ELF-1 (cell line): ENCODE results near the gene BRD7.
A peak's percentile ranks its signal among the peaks of the same experiment; 100 is the strongest.

Experiments
- DNase-seq: peaks from one replicate; pipeline ENCODE4 v3.0.0-alpha.2; 2016; ENCODE audit warnings: low read depth, low spot score

BRD7 gene

DNA sequence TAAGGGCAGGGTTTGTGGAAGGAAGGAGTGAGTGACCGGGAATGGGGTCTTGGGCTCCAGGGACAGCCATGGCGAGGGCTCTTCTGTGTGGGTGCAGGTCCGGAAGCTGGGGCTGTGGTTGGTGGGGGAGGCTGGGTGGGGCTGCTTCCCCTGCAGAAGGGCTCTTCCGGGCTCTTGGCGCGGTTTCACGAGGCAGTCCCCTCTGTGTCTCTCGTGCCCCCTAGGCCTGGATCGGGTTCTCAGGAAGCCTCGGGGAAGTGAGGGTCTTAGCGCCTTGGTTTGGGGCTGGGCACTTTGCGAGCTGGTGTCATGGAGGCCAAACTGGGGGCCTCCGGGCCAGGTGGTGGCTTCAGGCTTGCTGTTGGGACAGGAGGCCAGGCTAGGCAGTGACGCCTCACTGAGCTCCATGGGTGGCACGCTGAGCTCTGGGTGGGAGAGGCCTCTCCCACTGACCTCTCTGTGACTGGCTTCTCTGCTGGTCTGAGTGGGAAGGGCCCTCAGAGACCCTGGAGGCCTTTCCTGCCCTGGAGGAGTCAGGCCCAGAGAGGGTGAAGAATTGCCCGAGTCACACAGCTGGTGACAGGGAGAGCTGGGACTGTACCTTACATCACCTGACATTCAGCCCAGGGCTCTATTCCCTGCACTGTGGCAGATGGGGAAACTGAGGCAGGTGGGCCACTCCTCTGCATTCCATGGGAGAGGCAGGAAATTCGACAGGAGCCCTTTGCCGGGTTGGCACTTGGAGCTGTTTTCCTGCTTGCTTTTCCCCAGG is 94.3 kb downstream of the BRD7 start:
- DNase-seq = no peak

DNA sequence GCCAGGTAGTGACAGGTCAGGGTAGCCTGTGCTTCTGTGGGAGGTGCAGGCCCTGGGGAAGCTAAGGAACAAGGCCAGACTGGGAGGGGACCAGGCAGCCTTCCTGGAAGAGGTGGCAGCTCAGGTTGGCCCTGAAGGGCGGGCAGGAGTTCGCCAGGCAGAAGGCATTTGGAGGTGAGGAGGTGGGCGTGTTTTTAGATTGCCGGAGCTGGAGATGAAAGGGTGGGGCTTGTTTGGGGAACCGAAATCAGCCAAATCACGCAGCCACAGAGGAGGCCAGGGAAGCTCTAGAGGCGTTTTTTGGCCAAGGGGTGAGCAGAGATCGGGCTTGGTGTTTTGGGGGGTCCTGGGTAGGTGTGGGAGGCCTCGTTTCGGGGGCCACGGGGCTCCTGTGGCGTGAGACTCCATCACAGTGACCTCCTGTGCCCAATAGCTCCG is 94.9 kb downstream of the BRD7 start:
- no peak for DNase-seq

DNA sequence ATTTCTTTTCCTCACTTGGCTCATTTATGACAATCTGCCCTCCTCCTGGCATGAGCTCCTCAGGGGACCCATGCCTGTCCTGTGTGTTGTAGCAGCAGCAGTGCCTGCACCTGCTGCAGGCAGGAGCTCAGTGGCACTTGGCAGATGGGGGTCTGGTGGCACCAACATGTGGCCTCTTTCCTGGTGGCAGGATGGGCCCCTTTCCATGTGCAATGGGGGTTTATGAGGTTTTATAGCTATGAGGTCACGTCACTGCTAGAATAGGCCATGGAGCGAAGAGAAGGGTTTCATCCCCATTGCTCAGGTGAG is 95.5 kb downstream of the BRD7 start:
- DNase-seq = no peak

DNA sequence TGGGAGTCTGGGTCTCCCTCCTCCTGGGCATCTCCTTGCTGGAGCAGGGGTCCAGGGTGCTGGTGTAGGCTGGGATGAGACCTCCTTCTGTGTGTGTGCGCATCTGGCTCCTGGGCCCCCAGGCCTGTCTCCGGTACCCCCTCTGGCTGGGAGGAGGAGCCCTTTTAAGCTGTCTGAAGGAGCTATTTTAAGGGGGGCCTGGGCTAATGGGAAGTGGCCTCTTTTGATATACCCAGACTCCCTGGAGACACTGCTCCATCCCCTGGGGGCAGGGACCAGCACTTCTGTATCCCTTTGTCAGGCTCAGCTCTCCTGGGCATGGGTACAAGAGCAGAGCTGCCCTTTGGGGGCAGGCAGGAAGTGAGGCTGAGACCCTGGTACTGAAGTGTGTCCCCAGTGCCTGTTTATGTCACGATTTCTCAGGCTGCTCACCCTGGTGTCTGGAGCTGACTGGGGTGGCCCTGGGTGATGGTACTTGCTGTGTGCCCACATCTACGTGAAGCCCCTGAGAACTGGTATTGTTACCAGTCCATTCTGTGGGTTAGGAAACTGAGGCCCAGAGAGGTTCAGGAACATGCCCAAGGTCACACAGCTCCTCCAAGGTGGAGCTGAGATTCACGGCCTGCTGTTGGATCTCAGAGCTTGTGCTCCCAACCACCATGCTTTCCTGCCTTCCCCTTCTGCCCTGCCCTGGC is 96.0 kb downstream of the BRD7 start:
- no peak for DNase-seq

DNA sequence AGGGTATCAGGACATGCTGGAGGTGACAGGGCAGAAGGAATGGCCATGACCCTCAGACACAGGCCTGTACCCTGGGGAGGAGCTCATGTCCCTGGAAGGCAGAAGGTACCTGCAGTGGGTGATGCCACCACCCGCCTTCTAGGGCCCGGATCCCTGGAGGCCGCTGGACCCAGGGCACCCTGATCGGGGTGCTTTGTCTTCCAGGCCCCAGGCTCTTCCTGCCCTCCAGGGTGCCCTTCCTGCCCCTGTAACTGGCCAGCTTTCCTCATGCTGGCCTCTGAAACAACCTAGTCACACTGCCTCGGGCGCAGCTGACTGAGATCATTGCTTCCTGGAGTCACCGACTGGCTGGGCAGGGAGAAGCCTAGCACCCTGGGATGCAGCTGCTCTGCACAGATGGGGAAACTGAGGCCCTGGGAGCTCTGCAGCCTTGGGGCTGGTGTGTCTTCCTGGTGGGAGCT is 96.6 kb downstream of the BRD7 start:
- no peak for DNase-seq

DNA sequence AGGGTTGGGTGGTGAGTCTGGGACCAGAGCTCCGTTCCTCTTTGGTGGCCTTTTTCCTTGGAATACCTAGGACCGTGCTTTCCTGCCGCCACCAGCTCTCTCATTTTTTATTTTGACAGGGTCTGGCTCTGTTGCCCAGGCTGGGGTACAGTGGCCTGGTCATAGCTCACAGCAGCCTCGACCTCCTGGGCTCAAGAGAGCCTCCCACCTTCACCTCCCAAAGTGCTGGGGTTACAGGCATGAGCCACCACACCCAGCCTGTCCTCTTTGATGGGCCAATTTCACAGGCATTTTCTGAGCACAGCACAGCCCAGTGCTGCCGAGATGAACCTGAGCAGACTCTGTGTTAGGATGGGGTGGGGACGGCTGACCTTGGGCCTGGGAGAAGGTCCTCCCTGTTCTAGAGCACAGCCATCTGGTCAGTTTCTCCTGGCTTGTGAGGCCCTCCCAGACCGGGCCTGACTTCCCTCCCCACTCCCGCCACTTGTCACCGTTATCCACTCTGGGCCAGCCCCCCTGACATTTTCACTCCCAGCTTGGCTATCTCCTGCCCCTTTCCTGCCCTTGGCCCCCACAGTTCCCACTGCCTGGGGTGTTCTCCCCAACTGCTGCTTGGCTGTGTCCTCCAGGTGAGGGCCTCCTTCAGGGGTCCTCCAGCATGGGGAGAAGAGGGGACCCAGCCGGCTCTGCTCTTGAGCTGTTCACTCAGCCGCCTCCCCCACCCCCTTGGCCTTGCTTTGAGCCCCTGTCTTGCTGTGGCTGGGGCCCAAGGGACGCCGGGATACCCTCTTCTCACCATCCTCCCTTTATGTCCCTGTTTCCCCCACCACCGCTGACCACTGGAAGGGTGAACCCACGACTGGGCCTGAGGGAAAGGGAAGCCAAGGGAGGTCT is 97.4 kb downstream of the BRD7 start:
- no peak for DNase-seq

DNA sequence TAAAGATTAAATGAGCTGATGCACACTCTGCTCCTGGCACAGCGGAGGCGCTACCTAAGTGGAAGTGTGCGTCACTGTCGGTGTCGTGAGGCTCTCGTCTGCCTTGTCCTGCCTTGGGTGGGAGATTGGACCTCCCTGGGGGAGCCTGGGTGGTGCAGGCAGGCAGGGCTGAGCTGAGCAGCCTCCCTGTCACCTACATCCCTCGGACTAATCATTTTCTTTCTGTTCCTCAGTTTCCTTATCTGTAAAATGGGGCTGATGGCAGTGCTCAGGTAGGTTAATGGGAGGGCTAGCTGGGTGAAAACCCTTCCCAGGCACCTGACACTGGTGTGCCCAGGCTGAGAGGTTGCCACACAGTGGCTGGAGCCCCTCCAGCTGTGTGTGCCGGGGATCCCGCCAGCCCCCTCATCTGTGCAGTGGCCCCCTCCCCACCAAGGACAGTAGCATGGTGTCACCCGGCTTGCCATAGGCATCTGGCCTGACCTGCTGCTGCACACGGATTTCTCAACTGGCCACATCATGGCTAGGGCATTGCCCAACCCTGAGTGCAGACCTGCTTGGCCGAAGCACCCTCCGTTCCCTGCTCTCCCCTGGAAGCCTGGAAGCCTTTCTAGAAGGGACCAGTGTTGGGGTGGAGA is 98.2 kb downstream of the BRD7 start:
- DNase-seq = no peak

DNA sequence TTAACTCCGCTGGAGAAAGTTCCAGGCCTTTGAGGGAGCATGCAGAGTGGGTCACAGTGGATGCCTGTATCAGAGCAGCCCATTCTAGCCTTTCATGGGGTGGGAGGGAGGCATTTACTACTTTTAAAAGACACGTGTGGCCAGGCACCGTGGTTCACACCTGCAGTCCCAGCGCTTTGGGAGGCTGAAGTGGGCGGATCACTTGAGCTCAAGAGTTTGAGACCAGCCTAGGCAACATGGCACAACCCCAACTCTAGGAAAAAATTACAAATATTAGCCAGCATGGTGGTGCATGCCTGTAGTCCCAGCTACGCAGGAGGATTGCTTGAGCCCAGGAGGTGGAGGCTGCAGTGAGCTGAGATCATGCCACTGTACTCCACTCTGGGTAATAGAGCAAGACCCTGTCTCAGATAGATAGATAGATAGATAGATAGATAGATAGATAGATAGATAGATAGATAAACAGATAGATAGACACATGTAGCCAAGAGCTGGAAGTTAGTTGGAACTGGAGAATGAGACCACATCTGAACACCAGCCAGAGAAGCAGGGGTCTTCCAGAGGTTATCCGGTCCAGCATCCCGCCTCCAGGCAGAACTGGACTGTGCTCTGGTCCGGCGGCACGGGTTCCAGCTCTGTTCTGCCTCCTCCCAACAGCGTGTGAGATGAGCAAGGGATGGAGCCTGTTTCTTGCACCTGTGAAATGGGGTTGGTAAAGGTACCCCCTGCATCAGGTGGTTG is 98.8 kb downstream of the BRD7 start:
- no peak for DNase-seq

DNA sequence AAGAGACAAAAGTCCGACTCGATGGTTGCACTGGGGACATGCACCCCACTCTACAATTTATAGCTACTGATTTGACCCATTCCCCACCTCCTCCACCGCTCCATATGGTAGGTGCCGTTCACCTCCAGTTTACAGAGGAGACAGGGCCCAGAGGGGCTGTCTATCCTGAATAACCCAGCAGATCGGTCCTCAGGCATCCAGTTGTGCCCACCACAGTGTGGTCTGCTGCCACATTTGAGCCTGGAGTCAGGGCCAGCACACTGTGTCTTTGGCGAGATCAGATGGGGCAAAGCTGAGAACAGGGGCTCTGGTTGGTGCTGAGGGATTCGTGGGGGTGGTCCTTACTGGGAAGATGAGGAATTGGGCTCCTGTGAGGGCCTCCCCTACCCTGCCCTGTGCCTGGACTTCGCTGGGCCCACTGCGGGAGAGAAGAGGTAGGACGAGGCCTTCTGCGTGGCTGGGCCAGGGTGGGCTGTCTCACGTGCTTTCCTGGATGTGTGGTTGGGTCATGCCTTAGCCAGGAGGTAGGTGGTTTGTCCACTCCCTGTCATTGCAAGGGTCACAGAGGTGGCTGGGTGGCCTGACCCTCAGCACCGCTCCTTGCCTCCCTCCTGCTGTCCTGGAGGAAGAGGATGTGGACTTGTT is 99.6 kb downstream of the BRD7 start:
- DNase-seq = no peak

DNA sequence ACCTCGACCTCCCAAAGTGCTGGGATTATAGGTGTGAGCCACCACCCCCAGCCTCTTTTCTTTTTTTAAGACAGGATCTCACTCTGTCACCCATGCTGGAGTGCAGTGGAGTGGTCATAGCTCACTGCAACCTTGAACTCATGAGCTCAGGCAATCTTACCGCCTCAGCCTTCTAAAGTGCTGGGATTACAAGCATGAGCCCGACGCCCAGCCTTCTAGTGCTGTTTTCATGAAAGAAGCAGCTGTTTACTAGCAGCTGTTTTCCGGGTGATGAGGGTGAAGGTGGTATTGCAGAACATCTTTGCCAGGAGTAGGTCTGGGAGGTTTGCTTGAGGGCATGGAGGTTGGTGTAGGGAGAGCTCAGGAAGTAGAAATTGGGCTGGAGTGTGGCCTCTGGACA is 100.4 kb downstream of the BRD7 start:
- no peak for DNase-seq

DNA sequence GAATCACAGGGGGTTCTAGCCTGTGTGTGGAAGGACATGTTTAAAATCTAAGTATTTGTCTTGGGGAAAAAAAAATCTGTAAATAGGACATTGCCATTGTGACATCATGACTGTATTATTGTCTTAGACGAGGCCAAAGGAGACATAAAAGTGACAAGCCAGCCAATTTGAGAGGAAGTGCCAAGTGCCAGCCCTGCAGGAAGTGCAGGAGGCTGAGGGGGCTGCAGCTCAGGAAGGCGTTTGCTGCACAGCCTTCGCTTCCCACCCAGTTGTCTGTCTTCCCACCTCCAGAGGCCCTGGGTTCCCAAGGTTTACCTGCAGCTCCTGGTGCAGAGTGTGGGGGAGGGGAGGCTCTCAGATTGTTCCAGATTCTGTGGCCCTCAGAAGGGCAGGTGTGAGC is 101.1 kb downstream of the BRD7 start:
- DNase-seq = no peak

DNA sequence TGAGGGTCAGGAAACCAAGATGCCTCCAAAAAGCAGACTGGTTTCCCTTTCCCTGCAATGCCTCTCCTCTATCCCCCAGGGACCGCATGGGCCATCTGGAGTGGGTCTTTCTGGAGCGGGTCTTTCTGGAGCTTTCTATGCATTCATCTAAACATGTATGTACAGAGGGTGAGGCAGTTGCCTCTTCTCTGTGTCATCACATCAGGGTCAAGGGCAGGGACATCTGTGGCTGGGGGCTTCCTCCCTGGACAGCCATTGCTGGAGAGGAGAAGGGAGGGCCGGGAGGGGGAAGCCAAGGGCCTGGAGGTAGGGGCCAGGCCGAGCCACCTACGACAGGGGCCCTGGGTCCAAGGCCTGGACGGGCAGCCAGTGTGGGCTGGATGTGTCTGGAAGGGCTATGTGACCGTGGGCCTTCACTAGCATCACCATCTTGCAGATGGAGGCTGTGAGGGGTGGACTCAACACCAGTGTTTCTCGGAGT is 101.6 kb downstream of the BRD7 start:
- DNase-seq = no peak

DNA sequence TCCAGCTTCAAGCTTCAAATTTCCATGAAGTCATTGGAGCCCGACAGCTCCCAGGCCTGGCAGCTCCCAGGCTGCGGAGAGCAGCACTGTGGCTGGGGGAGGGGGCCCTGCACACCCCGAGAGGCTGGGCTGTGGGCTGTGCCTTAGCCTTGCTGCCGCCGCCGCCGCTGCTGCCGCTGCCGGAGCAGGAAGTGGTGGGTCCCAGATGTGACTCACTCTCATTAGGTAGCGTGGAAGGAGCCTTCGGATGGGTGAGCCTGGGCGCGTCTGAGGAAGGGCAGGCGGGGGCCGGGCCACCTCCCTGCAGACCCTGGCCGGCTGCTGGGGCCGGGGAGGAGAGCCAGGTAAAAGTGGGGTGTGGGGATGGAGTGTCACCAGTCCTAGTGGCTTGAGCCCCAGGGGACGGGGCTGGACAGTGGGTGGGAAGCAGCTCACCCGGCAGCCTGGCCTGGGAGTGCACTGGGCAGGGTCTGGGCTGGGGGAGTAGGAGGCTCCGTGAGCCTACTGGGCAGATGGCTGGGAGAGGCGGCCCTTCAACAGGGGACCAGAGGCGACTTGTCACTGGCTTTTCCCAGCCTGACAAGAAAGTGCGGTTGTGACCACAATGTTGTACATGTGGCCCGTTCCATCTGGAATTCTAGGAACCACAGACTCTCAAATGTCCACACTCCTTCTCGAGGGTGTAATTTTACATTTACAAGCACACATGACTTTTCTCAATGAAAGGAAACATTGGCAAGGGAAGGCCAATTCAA is 102.3 kb downstream of the BRD7 start, which contains the start of gene ADCY7:
ADCY7 (plus strand) TSS at position 215 of the 755 bp plus-strand sequence. CDS start 21,629 bp downstream, outside the sequence.
- DNase-seq = peak; percentile 63
